HUDEP-2 (cell line): ENCODE measurements around the gene PIK3C3.
A peak's percentile ranks its signal among the peaks of the same experiment; 100 is the strongest.
"Not testable (repeated sequence)": the region's sequence is repeated elsewhere in the genome, so short reads cannot be mapped to it uniquely, and the experiment has no call there.

ENCODE experiments used
- DNase-seq, 76 experiments: peaks; one replicate each; lab custom pipeline; 2025; ENCODE audit not compliant: unreplicated experiment in 76 of 76; lab: John Stamatoyannopoulos, UW

PIK3C3 gene

DNA sequence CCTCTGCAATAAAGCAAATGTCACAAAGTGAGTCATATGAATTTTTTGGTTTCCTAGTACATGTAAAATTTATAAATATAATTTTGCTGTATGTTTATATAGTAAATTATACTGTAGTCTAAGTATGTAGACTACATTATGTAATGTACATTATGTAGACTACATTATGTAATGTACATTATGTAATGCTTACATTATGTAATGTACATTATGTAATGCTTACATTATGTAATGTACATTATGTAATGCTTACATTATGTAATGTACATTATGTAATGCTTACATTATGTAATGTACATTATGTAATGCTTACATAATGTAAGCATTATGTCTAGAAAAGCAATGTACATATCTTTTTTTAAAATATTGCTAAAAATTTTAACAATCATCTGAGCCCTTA, 54.4 kb downstream of the PIK3C3 start:
- DNase-seq: not testable (repeated sequence)

DNA sequence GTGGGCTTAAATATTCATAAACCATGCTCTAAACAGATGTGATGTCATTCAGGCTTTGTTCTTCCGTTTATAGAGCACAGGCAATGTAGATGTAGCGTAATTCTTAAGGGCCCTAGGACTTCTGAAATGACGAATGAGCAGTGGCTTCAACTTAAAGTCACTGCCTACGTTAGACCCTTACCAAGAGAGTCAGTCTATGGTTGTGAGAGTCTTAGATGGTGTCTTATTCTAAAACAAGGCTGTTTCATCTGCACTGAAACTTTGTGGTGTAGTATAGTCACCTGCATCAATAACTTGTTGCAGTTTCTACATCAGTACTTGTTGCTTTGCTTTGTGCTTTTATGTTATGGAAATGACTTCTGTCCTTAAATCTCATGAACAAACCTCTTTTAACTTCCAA, 56.0 kb downstream of the PIK3C3 start:
- DNase-seq: no peak

DNA sequence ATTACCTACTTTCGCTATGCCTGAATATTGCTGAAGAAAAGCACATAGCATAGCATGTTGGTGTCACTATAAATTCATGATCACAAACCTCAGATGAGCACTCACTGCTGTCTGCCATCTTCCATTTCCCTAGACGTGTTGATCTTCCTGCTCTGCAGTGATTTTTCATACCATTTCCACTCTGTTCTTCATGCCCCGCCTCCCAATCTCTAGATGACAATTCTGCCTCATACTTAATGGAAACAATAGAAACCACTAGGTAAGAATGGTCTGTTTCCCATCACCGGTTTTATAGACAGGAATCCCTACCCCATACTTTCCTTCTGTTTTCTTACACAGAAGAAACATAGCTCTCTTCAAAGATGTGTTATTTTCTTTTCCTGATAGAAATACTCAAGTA, 63.8 kb downstream of the PIK3C3 start:
- no peak for DNase-seq

DNA sequence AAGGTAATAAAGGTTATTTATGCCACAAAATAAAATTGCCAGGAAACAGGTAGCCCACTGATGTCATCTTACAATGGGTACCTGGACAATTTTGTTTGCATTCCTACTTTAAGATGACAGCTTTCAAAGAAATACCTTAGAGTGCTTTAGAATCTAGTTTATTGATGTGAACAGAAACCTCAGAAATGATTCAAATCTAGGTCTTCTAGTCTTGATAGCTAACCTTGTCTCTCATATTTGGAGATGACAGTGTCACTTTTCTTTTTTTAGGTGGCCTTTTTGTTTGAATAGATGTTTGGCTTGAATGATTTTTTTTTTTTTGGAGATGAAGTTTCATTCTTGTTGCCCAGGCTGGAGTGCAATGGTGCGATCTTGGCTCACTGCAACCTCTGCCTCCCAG, 69.1 kb downstream of the PIK3C3 start:
- no peak for DNase-seq

DNA sequence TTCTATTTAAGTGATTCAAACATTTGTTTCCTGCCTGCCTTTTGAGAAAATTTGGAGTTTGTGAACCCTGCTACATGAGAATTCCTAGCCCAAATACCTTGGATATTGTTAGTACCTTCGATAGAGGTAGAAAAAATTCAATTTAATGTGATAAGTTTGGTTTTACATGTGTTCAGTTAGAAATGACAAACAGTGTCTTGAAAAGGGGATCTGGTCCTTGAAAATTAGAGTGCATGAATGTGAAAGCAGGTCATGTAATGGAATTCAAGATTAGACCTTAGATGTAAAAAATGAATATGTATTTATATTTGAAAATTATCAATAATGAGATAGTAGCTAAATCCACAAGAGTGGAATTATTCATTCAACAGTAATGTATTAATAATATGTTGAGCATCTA, 70.5 kb downstream of the PIK3C3 start:
- no peak for DNase-seq

DNA sequence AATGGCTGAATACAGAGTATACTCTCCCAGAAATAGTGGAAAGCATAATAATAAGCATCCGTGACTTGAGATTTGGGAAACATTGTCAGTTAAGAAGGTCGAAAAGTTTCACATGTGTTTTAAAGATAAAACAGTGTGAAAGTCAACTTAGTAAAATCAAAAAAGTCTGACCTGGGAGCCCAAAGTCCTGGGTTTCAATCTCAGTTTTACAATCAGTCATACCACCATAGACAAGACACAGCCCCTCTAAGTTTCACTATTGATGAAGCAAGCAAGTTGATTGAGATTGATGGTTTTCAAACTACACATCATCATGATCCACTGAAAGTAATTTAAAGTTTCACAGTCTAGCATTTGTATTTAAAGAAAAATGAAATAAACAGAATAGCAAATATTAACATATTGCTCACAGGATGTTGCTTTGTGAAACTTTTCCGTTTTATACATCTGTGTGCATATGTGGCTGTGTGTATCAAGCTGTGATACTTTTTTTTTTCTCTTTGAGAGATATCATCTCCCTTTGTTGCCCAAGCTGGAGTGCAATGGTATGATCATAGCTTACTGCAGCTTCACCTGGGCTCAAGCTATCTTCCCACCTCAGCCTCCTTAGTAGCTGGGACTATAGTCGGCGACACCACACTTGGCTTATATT, 71.1 kb downstream of the PIK3C3 start:
- DNase-seq: no peak

DNA sequence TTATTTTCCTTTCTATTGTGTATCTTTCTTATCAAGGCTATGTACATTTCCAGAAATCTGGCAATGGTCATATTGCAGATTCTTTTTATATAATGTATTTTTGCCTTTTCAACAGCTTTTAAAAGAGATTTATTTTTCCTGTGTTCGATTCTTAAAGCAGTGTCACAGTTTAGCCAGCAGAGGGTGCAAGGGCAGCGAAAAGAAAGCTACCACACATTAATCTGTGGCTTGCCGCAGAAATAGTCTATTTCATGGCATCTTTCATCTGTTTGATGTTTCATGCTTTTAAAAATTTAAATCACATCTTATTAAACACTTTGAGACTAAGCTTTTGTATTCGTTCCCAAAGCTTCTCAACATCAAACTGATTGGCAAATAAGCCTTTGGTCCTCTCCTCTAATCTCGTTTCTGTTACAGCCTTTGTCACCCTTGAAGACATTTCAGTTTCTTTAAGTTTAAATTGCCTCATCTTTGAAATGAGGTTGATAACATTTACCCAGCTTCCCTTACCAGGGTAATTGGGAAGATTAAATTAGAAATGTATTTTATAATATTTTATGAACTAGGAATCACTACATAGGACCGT, 73.3 kb downstream of the PIK3C3 start:
- DNase-seq: peak in 21 of 76 experiments; percentile 0 to 59 (median 14)

DNA sequence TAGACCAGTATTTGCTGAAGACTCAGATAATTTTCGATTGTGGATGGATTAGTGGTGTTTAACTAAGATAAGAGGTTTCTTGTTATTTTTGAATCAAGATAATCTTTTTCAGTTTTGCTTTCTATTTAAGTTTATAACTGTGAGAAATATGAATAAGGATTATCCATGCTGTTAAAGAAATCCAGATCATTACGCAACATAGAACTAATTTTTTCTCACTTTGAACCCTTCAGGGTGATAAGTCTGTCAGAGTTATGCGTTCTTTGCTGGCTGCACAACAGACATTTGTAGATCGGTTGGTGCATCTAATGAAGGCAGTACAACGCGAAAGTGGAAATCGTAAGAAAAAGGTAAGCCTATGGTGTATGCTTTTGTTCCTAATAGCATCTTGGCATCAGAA, 74.1 kb downstream of the PIK3C3 start:
- DNase-seq: no peak

DNA sequence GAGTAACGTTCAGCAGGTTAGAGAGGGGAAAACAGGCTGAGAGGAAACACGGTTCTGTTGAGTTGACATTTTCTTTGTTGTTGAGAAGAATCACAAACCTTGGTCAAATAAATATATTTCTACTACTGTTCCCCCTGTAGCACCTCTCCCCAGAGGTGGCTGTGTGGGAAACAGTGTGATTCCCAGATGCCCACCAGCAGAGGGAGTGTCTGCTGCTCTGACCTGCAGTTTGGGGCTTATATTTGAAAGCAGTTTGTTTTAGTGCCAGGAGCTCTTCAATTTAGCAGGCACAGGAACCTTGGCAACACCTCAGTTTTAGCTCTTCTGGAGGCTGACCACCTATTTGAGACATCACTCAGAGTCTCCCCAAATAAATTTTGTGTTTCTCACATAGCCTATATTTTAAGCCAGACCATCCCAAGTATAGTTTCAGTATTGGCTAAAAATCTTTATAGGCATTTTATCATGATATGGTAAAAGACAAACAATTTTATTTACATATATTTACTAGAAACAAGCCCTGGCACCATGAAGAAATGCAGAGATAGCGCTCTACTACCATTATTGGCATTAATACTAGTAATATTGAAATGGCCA, 75.7 kb downstream of the PIK3C3 start:
- DNase-seq: peak in 20 of 76 experiments; percentile 0 to 47 (median 11)

DNA sequence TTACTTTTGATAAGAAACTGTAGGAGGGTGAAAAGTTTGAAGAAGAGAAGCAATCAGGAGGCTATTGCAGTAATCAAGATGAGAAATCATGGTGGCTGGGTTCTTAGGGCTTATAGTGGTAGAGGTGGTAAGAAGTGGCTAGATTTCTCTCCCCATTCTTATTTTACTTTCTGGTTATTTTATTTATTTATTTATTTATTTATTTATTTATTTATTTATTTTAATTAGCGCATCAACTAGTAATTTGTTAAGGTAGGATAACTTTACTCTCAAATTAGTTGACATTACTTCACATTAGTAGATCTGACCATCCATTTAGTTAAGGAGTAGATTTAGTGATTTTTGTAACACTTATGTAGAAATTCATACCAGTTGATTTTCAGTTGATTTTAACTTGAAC, 77.4 kb downstream of the PIK3C3 start:
- peak in 1 of 76 experiments; percentile 9 for DNase-seq

DNA sequence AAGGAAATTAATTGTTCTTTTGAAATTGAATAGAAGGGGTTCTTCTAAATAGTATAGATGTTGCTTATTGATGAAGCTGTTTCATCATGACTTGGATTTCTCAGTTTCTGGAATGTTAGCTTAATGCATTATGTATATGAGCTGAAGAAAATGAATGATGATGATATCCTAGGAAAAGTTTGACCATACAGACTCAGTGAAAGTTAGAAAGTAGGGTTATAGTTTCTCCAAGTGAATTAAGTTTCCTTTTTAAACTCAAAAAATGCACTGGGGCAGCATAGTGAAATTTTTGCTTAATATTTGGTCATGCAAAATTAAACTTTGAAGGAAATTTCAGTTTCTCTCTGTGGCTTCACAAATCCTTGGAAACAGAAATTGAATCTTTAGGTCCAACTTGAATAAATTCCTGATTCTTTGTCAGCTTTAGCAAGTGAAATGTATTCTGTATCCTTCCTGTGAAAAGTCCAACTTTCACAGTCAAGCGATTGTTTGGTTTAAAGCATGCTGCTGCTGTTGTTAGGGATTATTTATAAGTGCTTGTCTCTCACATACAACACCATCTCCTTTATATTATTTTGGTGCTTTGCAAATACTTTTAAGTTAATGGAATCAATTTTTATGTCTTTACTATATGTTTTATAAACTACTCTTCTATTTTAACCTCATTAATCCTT, 78.2 kb downstream of the PIK3C3 start:
- no peak for DNase-seq

DNA sequence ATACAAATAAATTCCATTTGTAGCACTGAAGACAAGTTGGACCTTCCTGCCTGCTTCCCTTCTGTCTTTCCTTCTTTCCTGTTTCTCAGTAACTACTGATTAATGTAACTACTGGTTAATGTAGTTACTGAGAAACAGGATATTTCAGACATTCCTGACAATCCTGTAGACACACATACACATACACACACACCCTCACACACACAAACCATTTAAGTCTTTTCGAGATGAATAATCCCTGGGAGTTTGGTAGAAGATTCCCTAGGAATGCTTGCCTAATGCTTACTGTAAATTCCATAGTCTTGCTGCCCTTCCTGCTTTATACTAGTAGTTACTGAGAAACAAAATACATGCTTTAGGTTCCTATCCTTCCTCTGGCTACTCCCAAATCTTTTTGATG, 83.9 kb downstream of the PIK3C3 start:
- DNase-seq: no peak

DNA sequence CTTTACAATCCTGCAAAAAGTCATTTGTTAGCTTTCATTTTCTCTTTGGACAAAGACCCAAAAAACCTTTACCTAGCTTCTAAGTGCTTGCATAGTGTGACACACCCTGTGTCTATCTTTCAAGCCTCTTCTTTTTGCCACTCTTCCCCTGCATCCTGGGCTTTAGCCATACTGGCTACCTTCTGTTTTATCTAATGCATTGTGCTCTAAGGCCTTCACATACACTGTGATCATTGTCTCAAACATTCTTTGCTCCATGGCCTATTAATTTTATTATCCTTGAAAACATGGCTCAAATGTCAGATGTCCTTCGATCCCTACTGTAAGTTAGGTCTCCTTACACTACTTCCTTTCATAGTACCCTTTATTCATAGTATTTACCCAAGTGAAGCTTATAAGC, 84.4 kb downstream of the PIK3C3 start:
- DNase-seq: no peak

DNA sequence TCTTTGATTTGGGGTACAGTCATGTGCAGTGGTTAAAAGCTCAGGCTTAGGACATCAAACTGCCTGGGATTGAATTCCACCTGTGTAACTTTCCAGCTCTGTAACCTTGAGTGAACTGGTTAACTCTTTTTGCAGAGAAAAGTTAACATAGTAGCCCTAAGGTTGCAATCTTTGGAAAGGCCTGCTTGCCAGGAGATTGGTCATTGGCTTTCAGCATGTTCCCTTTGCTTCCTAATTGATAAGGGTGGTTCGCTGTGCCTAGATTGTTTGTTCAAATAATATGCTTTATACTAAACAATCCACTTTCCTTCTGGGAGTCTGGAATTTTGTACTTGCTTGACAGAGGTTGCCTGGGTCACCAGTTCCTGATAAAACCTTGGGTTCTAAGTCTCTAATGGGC, 86.8 kb downstream of the PIK3C3 start:
- DNase-seq: no peak

DNA sequence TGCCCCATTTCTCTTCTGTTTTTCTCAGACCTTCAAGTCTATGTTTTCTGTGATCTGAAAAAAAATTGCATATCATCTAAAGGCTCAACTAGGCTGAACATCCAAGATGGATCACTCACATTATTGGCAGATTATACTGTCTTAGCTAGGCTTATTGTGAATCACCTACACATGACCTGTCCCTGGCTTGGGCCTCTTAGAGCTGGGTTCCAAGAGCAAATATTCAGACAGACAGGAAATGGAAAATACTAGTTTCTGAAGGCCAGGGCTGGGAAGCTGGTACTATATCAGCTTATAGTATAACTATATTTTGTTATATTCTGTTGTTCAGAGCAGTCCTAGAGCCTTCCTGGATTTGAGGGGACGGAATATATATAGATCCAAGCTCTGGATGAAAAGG, 90.3 kb downstream of the PIK3C3 start:
- no peak for DNase-seq

DNA sequence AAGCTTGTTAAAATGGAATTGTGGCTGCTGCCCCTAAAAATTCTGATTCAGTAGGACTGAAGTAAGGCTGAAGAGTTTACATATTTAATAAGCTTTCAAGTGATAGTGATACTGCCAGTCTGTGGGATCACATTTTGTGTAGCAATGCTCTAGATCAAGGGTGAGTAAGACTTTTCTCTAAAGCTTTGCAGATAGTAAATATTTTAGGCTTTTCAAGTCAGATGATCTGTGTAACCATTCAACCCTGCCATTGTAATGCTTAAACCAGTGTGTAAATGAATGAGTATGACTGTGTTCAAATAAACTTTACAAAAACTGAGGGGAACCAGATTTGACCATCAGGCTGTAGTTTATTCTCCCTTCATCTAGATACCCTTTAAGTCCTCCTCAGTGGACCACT, 92.7 kb downstream of the PIK3C3 start:
- DNase-seq: no peak

DNA sequence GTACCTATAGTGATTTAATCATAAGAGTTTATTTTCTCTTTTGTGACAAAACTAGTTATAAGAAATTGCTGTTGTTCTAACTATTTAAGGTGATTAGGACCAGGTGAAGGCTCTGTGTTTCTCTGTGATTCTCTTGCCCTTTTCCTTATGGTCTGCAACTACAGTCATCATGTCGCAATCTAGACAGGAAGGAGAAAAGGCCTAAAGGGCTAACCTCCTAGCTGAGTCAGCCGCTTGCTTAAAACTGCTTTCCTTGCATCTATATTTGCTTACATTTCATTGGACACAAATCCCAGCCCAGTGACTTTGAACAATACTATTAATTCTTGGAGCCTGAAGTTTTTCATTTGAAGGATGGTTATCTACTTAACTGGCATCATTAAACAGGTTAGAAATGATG, 93.1 kb downstream of the PIK3C3 start:
- no peak for DNase-seq

DNA sequence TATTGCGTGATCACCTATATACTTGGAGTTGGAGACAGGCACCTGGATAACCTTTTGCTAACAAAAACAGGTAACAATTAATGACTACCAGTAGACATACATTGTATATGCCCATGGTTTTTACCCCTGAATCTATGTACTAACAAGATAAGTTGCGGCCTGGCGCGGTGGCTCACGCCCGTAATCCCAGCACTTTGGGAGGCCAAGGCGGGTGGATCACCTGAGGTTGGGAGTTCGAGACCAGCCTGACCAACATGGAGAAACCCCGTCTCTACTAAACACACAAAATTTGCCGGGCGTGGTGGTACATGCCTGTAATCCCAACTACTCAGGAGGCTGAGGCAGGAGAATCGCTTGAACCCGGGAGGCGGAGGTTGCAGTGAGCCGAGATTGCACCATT, 94.5 kb downstream of the PIK3C3 start:
- not testable (repeated sequence) for DNase-seq

DNA sequence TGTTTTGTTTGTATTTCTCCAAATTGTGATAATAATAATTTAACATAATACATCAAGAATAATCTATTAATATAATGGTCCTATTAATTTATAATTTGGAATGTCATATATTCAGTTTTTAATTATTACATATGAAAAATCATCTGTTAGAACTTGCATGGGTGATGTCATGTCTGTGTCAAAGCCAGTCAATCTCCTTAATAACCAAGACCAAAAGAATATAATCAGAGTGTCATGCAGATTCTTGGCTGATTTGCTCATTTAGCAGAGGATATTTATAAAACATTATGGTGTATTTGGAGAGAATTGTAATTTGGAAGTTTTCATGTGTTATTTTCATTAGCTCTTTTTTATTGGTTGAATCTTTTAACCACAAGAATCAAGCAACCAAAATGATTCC, 96.4 kb downstream of the PIK3C3 start:
- no peak for DNase-seq

DNA sequence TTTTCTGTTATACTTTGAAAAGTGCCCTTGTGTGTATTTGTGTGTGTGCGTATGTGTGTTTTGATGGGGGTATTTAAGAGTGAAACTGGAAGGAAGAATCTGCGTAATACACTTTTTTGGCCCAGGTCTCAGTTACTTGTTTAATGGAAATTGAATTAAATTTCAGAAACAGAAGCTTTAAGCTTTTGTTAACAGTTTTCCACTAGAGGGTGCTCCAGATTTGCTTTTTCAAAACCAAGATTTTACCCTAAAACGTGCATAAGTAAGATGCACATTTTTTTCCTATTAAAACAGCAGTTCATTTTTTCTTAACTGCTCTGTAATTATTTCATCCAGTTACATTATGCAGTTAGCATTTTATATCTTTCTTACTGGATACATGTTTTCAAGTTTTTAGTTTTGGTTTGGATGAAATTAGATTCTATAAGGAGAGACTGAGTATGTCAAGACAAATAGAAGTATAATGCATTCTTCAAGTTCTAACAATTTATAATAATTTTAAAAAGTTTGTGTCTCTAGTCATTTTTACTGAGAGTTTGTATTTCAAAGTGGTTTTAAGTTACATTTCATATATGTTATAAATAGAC, 97.2 kb downstream of the PIK3C3 start:
- peak in 6 of 76 experiments; percentile 6 to 29 (median 14) for DNase-seq

DNA sequence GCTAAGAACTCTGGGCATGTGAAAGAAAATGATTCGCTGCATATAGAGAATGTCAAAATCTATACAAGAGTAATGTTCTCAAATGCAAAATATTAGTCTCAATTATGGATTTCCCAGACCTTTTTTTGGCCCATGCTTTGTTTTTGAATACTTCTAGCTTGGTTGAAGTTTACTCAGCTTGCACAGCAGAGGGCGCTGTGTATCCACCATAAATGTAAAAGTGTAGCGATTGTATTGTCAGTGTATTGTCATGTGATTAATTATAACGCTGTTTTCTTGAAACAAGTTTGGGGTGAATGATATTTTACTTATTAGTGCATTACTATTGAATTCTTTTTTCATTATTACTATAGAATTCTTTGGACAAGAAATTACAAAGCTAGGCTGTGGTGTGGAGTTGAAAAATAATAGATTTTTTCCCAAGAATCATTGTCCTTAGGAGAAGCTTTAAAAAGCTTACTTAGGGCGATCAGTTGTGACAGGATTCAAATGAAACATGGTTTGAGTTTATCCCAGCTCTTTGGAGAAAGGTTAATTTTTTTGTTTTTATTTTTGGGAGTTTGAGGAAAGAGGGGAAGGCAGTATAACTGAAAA, 98.3 kb downstream of the PIK3C3 start:
- peak in 57 of 76 experiments; percentile 0 to 76 (median 33) for DNase-seq
